Neural cell (in vitro differentiated cells): ENCODE measurements around the gene EYS.

Experiments used
- CTCF ChIP-seq: fragments of 450-650 bp; IDR thresholded peaks from 2 replicates; pipeline ENCODE4 v1.5.1; 2014; ENCODE audit warnings: antibody characterized with exemption, mild to moderate bottlenecking, moderate library complexity; ENCODE audit not compliant: poor library complexity, severe bottlenecking
- MXI1 ChIP-seq: fragments of 450-650 bp; conservative IDR thresholded peaks from 2 replicates; pipeline ENCODE4 v1.6.1; 2014; ENCODE audit warnings: antibody characterized with exemption, mild to moderate bottlenecking; ENCODE audit not compliant: poor library complexity, severe bottlenecking
- POLR2AphosphoS5 ChIP-seq: IDR thresholded peaks from 2 replicates; pipeline ENCODE4 v1.6.1; 2012
- RAD21 ChIP-seq: fragments of 450-650 bp; conservative IDR thresholded peaks from 2 replicates; pipeline ENCODE4 v1.6.1; 2014; ENCODE audit warnings: antibody characterized with exemption, mild to moderate bottlenecking, moderate library complexity
- REST ChIP-seq: IDR thresholded peaks from 2 replicates; pipeline ENCODE4 v1.6.1; 2012; ENCODE audit warnings: borderline replicate concordance
- SMC3 ChIP-seq: fragments of 450-650 bp; conservative IDR thresholded peaks from 2 replicates; pipeline ENCODE4 v1.6.1; 2014; ENCODE audit warnings: antibody characterized with exemption, mild to moderate bottlenecking, moderate library complexity; ENCODE audit not compliant: poor library complexity
- TAF1 ChIP-seq: IDR thresholded peaks from 2 replicates; pipeline ENCODE4 v1.6.1; 2012; ENCODE audit warnings: low read depth

- TF ChIP-seq RAD21, result no peak
- TF ChIP-seq CTCF, result no peak
- no peak for TF ChIP-seq SMC3
- no peak for TF ChIP-seq MXI1
- no peak for TF ChIP-seq REST
- no peak for TF ChIP-seq POLR2AphosphoS5
- TF ChIP-seq TAF1, result no peak
Measured at GRCh38 chr6:65052626-65053025, 654.4 kb downstream of the EYS start.
